ENCODE measurements around the gene CWC22. TPM values are rescaled to one million over a fixed set of nuclear protein-coding genes. Genes with fewer than 3 reads are reported as not detected.

CWC22 gene
- total RNA-seq, 1 donor from 2014 or later = 27.5 TPM

GRCh38 chr2:179983250-179983932, 23.7 kb downstream of the CWC22 start:
- Mint-ChIP-seq H3K9me3 (no peaks in the 10 kb centered on the region), H3K36me3 (ENCODE audit: low read depth) (peaks cover 87% of the 10 kb centered on the region), H3K27ac (no peak overlapping the region), H3K4me1 (no peaks in the 10 kb centered on the region), H3K27me3 (no peaks in the 10 kb centered on the region), H3K4me3 (no peak overlapping the region)
- DNase-seq = no peak
- POLR2A ChIA-PET = no interaction called here
- no peak for TF ChIP-seq CTCF (IDR thresholded peaks at IDR 0.05)
- intact Hi-C loops (cut with micrococcal nuclease) = loop anchor here (5.0 kb wide), 1 partner anchor 36 kb away; no protein-coding TSS in a partner anchor
- ATAC-seq (ENCODE audit: low read depth) = no peak
- CTCF ChIA-PET = no interaction called here

GRCh38 chr2:179981085-179981484, 26.0 kb downstream of the CWC22 start:
- ChIA-PET POLR2A (no interaction called here), CTCF (no interaction called here)
- Mint-ChIP-seq H3K9me3 (no peaks in the 10 kb centered on the region), H3K36me3 (ENCODE audit: low read depth) (peaks cover 80% of the 10 kb centered on the region), H3K27me3 (no peaks in the 10 kb centered on the region), H3K4me3 (no peak overlapping the region), H3K4me1 (no peaks in the 10 kb centered on the region), H3K27ac (no peak overlapping the region)
- TF ChIP-seq CTCF (IDR thresholded peaks at IDR 0.05) = no peak
- DNase-seq (no peak), ATAC-seq (ENCODE audit: low read depth) (no peak)
- intact Hi-C loops (cut with micrococcal nuclease) = loop anchor here (5.0 kb wide), 1 partner anchor 34 kb away; no protein-coding TSS in a partner anchor

GRCh38 chr2:179974761-179975160, 32.3 kb downstream of the CWC22 start:
- intact Hi-C loops (cut with micrococcal nuclease) = no loop called here
- Mint-ChIP-seq H3K4me1 (no peaks in the 10 kb centered on the region), H3K27ac (no peak overlapping the region), H3K4me3 (no peak overlapping the region), H3K36me3 (ENCODE audit: low read depth) (peaks cover 69% of the 10 kb centered on the region), H3K27me3 (no peaks in the 10 kb centered on the region), H3K9me3 (no peaks in the 10 kb centered on the region)
- POLR2A ChIA-PET = no interaction called here
- ATAC-seq (ENCODE audit: low read depth) (no peak), DNase-seq (no peak)
- CTCF ChIA-PET = no interaction called here
- TF ChIP-seq CTCF (IDR thresholded peaks at IDR 0.05) = no peak

- ATAC-seq (ENCODE audit: low read depth) = no peak
- H3K27me3 Mint-ChIP-seq = no peaks in the 10 kb centered on the region
- TF ChIP-seq CTCF (IDR thresholded peaks at IDR 0.05) = no peak
- H3K27ac Mint-ChIP-seq = no peak overlapping the region
- H3K4me3 Mint-ChIP-seq = no peak overlapping the region
- H3K36me3 Mint-ChIP-seq (ENCODE audit: low read depth) = peaks cover 67% of the 10 kb centered on the region
- no peak for DNase-seq
- H3K9me3 Mint-ChIP-seq = no peaks in the 10 kb centered on the region
- intact Hi-C loops (cut with micrococcal nuclease) = loop anchor here (2.0 kb wide), 1 partner anchor 18 kb away; no protein-coding TSS in a partner anchor
- no peaks in the 10 kb centered on the region for H3K4me1 Mint-ChIP-seq
- ChIA-PET CTCF (no interaction called here), POLR2A (interaction anchor here (0.6 kb wide), 1 partner anchor 1822 kb away, joined by 3 read pairs; no protein-coding TSS in a partner anchor)
These were observed 40.2 kb downstream of the CWC22 start for GRCh38 chr2:179966778-179967394.

Data from activated B cell treated with CpG ODN at 0.5 μM for 24 hours (primary cell).